Fibroblast of skin of left biceps (primary cell): ENCODE results near the gene FAM221B.

ENCODE experiments used
- DNase-seq, 2 experiments: peaks; one replicate each; pipeline ENCODE4 v3.0.0-alpha.2; 2013; ENCODE audit warnings: low read depth in 2 of 2

Gene FAM221B

GRCh38 chr9:35828716-35829083, at the start of gene FAM221B:
TSS of gene FAM221B (minus strand) at chr9:35828732. CDS start at chr9:35826161, 2,571 bp downstream.
- no peak for DNase-seq

GRCh38 chr9:35872505-35872904, 44.0 kb upstream of the FAM221B start:
- DNase-seq = no peak

GRCh38 chr9:35871545-35871944, 43.0 kb upstream of the FAM221B start:
- no peak for DNase-seq

- no peak for DNase-seq
Measured at GRCh38 chr9:35870351-35870923, 41.9 kb upstream of the FAM221B start, which contains the start of gene OR13J1. TSS of gene OR13J1 (minus strand) at chr9:35870401. CDS start at chr9:35870401, 0 bp downstream.

- no peak for DNase-seq
Measured at GRCh38 chr9:35869621-35870216, 41.2 kb upstream of the FAM221B start.

DNA sequence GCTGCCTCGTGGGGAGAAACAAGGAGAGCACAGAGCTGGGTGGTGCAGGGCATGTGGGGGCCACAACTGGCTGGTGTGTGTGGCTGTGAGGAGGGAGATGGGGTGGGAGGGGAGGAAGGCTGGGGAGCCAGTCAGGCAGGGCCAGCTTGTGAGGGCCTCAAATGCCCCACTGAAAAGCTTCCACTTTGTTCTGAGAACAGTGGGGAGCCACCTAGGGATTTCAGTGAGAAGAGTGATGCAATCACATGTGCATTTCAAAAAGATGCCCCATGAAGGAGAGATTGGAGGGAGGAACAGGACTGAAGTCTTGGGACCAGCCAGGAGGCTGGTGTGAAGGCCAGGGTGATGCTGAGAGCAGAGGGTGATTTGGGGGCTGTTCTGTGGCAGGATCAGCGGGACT, 40.4 kb upstream of the FAM221B start:
- DNase-seq = no peak

GRCh38 chr9:35867538-35867937, 39.0 kb upstream of the FAM221B start:
- DNase-seq = no peak

GRCh38 chr9:35864695-35865255, 36.2 kb upstream of the FAM221B start:
- DNase-seq = no peak

DNA sequence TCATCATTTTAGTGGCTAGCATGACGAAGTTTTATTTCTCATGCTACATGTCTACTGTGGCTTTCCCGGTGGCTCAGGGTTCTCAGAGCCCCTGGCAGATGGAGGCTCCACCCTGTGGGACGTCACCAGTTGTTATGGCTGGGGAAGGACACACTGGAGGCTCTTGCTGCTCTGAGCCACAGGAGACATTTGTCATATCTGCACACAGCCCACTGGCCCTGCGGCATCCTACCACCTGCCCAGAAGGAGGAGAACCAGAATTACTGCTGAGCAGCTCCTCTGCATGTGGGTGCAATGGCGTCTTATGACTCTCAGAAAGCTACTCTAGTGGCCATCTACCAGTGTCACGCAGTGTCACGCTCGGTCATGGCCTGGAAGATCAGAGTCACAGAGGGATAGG, 35.1 kb upstream of the FAM221B start:
- DNase-seq = no peak

GRCh38 chr9:35862328-35862727, 33.8 kb upstream of the FAM221B start:
- no peak for DNase-seq

- no peak for DNase-seq
Measured at GRCh38 chr9:35861161-35861897, 32.8 kb upstream of the FAM221B start.

DNA sequence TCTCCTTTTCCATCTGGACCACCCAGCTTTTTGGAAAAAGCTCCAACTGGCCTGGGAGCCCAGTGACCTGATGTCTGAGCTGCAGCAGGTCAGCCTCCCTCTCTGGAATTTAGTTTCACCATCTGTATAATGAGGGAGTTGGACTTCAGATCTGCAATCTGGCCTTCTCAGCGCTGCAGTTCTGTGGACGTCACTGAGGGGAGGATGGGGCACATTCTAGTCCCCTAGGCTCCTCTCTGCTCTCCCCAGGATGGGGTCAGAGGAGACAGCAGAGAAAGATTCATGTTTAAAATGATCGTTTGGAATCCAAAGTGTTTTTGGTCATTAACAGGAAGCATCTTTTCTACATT, 31.4 kb upstream of the FAM221B start:
- DNase-seq = no peak

DNA sequence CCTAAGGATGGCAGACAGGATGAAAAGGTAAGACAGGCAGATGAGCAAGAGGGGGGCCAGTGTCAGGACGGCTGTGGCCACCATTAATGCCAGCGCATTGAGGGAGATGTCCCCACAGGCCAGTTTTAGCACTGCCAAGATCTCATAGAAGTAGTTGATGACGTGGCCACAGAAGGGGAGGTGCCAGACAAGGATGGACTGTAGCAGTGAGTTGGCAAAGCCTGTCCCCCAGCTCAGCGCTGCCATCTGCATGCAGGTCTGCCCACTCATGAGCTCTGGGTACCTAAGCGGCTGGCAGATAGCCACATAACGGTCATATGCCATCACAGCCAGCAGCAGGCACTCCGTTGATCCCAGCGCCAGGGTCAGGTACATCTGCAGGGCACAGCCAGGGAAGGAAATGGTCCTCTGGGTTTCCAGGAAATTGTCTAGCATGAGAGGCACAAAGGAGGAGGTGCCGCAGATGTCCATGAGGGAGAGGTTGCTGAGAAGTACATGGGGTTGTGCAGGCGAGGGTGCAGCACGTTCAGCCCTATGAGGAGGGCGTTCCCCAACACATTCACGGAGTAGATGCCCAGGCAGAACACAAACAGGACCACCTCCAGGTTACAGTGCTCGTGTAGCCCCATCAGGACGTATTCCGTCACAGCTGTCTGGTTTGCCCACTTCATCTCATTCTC, 30.9 kb upstream of the FAM221B start:
- no peak for DNase-seq

- no peak for DNase-seq
Measured at GRCh38 chr9:35858458-35858857, 29.9 kb upstream of the FAM221B start.

GRCh38 chr9:35856882-35857281, 28.4 kb upstream of the FAM221B start:
- DNase-seq = no peak

DNA sequence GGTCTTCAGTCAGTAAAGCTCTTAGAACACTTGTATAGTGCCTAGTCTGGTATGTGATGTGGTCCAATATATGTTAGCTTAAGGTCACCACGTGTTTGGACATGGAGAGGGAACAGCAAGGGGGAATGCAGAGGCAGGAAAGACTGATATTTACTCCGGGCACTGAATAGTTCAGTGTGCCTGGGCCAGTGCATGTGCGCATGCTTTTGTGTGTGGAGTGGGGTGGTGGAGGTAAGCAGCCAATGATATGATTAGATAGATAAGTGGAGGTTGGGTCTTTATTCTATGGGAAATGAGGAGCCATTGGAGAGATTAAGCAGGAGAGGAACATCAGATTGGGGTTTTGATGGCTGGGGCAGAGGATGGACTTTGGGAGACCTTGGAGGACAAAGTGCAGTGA, 27.7 kb upstream of the FAM221B start:
- no peak for DNase-seq

DNA sequence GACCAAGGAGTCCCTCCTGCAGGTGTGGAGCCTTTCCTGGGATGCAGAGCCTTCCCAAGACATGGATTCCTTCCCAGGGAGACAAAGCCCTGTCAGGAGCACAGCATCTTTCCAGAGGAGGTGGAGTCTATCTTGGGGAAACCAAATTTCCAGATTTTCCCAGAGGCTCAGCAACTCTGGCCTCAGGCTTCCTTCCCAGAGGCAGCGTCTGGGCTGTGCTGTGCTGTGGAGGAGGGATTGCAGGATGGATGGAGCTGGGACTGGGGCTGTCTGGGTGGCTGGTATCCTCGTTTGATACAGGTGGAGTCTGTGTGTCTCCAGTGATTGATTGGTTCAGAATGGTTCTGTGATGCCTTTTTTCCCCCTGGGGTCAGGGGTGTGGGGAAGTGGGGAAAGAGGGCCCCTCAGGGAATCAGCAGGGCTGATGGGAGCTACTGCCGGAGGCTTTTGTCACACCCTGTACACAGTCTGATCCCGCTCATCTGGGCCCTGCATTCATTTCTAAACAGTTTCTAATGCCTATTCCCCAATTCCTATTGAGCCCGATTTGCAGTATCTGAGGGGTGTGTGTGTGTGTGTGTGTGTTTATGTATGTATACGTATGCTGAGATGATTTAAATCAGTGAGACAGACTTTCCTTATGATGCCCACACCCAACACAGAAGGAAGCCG, 25.7 kb upstream of the FAM221B start:
- DNase-seq = no peak

DNA sequence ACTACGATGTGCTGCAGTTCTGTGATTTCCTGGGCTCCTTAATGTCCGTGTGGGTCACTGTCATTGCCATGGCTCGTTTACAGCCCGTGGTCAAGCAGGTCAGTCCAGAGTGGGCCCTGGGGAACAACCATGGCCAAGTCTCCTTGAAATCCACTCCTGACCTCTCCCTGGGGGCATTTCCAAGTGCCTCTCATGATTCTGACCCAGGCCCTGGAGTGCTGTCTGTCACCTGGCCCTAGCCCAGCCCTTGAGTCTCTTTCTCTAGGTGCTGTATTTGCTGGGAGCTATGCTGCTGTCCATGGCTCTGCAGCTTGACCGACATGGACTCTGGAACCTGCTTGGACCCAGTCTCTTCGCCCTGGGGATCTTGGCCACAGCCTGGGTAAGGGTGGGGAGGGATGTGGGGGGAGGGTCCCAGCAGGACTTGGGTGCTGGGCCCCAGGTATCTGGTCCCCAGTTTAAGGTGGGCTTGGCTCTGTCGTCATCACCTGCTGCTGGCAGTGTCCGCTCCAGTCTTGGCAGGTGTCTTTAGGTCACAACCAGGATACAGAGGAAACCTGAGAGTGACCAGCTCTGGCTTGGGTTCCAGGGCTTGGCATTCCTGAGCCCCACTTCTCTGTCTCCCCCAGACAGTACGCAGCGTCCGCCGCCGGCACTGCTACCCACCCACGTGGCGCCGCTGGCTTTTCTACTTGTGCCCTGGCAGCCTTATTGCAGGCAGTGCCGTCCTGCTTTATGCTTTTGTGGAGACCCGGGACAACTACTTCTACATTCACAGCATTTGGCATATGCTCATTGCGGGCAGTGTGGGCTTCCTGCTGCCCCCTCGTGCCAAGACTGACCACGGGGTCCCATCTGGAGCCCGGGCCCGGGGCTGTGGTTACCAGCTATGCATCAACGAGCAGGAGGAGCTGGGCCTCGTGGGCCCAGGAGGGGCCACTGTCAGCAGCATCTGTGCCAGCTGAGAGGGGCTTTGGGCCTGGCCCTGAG, 24.6 kb upstream of the FAM221B start:
- no peak for DNase-seq

DNA sequence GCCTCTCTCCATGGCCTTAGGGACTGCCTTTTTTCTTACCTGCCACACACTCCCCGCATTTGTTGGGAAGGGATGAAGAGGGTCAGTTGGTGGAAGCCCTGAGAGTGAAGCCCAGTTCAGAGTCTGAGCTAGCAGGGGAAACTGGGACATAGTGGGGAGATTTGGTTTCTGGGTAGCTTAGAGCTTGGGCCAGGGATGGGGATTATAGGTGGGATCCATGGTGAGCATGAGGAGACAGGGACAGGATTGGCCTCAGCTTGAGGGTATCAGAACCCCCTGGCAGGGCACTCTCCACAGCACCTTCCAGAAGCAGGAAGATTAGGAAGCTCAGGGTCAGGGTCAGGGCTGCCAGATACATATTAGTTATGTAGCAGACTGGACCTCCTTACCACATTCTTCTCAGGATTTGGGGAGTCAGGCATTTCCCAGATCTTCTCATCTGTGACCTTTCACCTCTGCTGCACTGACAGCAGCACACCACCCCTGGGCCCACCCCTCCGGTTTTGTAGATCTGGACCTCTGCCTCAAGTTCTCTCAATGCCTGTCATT, 23.8 kb upstream of the FAM221B start:
- DNase-seq = no peak
